Activated naive CD8-positive, alpha-beta T cell (primary cell): ENCODE data around the gene SUGP2.

Experiments
- H3K27ac Mint-ChIP-seq: one replicate; pipeline ENCODE4 v1.8.0; 2021; ENCODE audit warnings: mixed read lengths
- H3K27me3 Mint-ChIP-seq: one replicate; pipeline ENCODE4 v1.8.0; 2021; ENCODE audit warnings: mixed read lengths
- H3K36me3 Mint-ChIP-seq: one replicate; pipeline ENCODE4 v1.8.0; 2021; ENCODE audit warnings: mixed read lengths
- H3K4me1 Mint-ChIP-seq: one replicate; pipeline ENCODE4 v1.8.0; 2021; ENCODE audit warnings: low read depth, mixed read lengths
- H3K4me3 Mint-ChIP-seq: one replicate; pipeline ENCODE4 v1.8.0; 2021; ENCODE audit warnings: mild to moderate bottlenecking, mixed read lengths
- H3K9me3 Mint-ChIP-seq: one replicate; pipeline ENCODE4 v1.8.0; 2021; ENCODE audit warnings: low read depth, mixed read lengths

The SUGP2 gene

GRCh38 chr19:19033426-19034203, at the start of gene SUGP2, which contains the start of gene ARMC6:
Gene SUGP2, minus strand, starts transcription at chr19:19033517. Its CDS starts 2,446 bp downstream, at chr19:19031071.
Gene ARMC6, plus strand, starts transcription at chr19:19033603. Its CDS starts 607 bp downstream, at chr19:19034210.
- Mint-ChIP-seq H3K4me3 (peak within 1 kb of the TSS; percentile 95), H3K27me3 (no peaks in the 10 kb centered on the region), H3K36me3 (peaks cover 5% of the 10 kb centered on the region), H3K4me1 (peaks cover 36% of the 10 kb centered on the region), H3K9me3 (no peaks in the 10 kb centered on the region), H3K27ac (peak within 1 kb of the TSS; percentile 97)

GRCh38 chr19:19081642-19082151, 48.4 kb upstream of the SUGP2 start:
- H3K4me3 Mint-ChIP-seq: no peak overlapping the region
- H3K36me3 Mint-ChIP-seq: peaks cover 2% of the 10 kb centered on the region
- H3K27ac Mint-ChIP-seq: no peak overlapping the region

GRCh38 chr19:19079571-19079970, 46.3 kb upstream of the SUGP2 start:
- no peaks in the 10 kb centered on the region for H3K9me3 Mint-ChIP-seq
- no peak overlapping the region for H3K27ac Mint-ChIP-seq
- H3K4me3 Mint-ChIP-seq: no peak overlapping the region
- H3K4me1 Mint-ChIP-seq: peaks cover 4% of the 10 kb centered on the region
- no peaks in the 10 kb centered on the region for H3K27me3 Mint-ChIP-seq
- peaks cover 2% of the 10 kb centered on the region for H3K36me3 Mint-ChIP-seq

More at GRCh38 chr19:19081642-19082151, 48.4 kb upstream of the SUGP2 start:
- H3K27me3 Mint-ChIP-seq: no peaks in the 10 kb centered on the region
- H3K4me1 Mint-ChIP-seq: peaks cover 4% of the 10 kb centered on the region
- no peaks in the 10 kb centered on the region for H3K9me3 Mint-ChIP-seq

GRCh38 chr19:19078801-19079200, 45.5 kb upstream of the SUGP2 start:
- peaks cover 2% of the 10 kb centered on the region for H3K36me3 Mint-ChIP-seq
- peaks cover 7% of the 10 kb centered on the region for H3K4me1 Mint-ChIP-seq
- no peaks in the 10 kb centered on the region for H3K9me3 Mint-ChIP-seq
- H3K27ac Mint-ChIP-seq: no peak overlapping the region
- H3K4me3 Mint-ChIP-seq: no peak overlapping the region
- no peaks in the 10 kb centered on the region for H3K27me3 Mint-ChIP-seq

GRCh38 chr19:19077103-19077502, 43.8 kb upstream of the SUGP2 start:
- Mint-ChIP-seq H3K4me3 (no peak overlapping the region), H3K27me3 (no peaks in the 10 kb centered on the region), H3K27ac (no peak overlapping the region), H3K9me3 (no peaks in the 10 kb centered on the region), H3K4me1 (peaks cover 12% of the 10 kb centered on the region), H3K36me3 (peaks cover 2% of the 10 kb centered on the region)

- no peaks in the 10 kb centered on the region for H3K27me3 Mint-ChIP-seq
- H3K4me3 Mint-ChIP-seq: no peak overlapping the region
- no peak overlapping the region for H3K27ac Mint-ChIP-seq
- H3K4me1 Mint-ChIP-seq: peaks cover 12% of the 10 kb centered on the region
- H3K36me3 Mint-ChIP-seq: peaks cover 2% of the 10 kb centered on the region
- no peaks in the 10 kb centered on the region for H3K9me3 Mint-ChIP-seq
Measured at GRCh38 chr19:19076476-19076875, 43.2 kb upstream of the SUGP2 start.

- peaks cover 16% of the 10 kb centered on the region for H3K4me1 Mint-ChIP-seq
- no peaks in the 10 kb centered on the region for H3K9me3 Mint-ChIP-seq
- H3K36me3 Mint-ChIP-seq: peaks cover 2% of the 10 kb centered on the region
- H3K27ac Mint-ChIP-seq: no peak overlapping the region
- no peaks in the 10 kb centered on the region for H3K27me3 Mint-ChIP-seq
- H3K4me3 Mint-ChIP-seq: no peak overlapping the region
Measured at GRCh38 chr19:19075126-19075525, 41.8 kb upstream of the SUGP2 start.

- H3K4me3 Mint-ChIP-seq: no peak overlapping the region
- H3K36me3 Mint-ChIP-seq: peaks cover 2% of the 10 kb centered on the region
- peaks cover 18% of the 10 kb centered on the region for H3K4me1 Mint-ChIP-seq
- no peaks in the 10 kb centered on the region for H3K9me3 Mint-ChIP-seq
- no peak overlapping the region for H3K27ac Mint-ChIP-seq
- no peaks in the 10 kb centered on the region for H3K27me3 Mint-ChIP-seq
Measured at GRCh38 chr19:19074196-19074882, 41.0 kb upstream of the SUGP2 start.

GRCh38 chr19:19071897-19072296, 38.6 kb upstream of the SUGP2 start:
- H3K4me1 Mint-ChIP-seq: peaks cover 30% of the 10 kb centered on the region
- no peak overlapping the region for H3K27ac Mint-ChIP-seq
- no peaks in the 10 kb centered on the region for H3K9me3 Mint-ChIP-seq
- H3K4me3 Mint-ChIP-seq: no peak overlapping the region
- no peaks in the 10 kb centered on the region for H3K36me3 Mint-ChIP-seq
- H3K27me3 Mint-ChIP-seq: no peaks in the 10 kb centered on the region

- peaks cover 42% of the 10 kb centered on the region for H3K4me1 Mint-ChIP-seq
- no peaks in the 10 kb centered on the region for H3K9me3 Mint-ChIP-seq
- no peak overlapping the region for H3K4me3 Mint-ChIP-seq
- no peaks in the 10 kb centered on the region for H3K36me3 Mint-ChIP-seq
- H3K27me3 Mint-ChIP-seq: no peaks in the 10 kb centered on the region
- H3K27ac Mint-ChIP-seq: no peak overlapping the region
Measured at GRCh38 chr19:19068659-19069654, 35.6 kb upstream of the SUGP2 start.

- H3K9me3 Mint-ChIP-seq: no peaks in the 10 kb centered on the region
- peaks cover 47% of the 10 kb centered on the region for H3K4me1 Mint-ChIP-seq
- H3K4me3 Mint-ChIP-seq: no peak overlapping the region
- H3K36me3 Mint-ChIP-seq: no peaks in the 10 kb centered on the region
- peak overlapping the region; percentile 41 for H3K27ac Mint-ChIP-seq
- H3K27me3 Mint-ChIP-seq: no peaks in the 10 kb centered on the region
Measured at GRCh38 chr19:19067276-19068072, 34.2 kb upstream of the SUGP2 start.

- H3K4me1 Mint-ChIP-seq: peaks cover 49% of the 10 kb centered on the region
Measured at GRCh38 chr19:19064811-19065745, 31.8 kb upstream of the SUGP2 start.

More at GRCh38 chr19:19064811-19065745, 31.8 kb upstream of the SUGP2 start:
- H3K27me3 Mint-ChIP-seq: no peaks in the 10 kb centered on the region
- H3K9me3 Mint-ChIP-seq: no peaks in the 10 kb centered on the region
- peak overlapping the region; percentile 89 for H3K4me3 Mint-ChIP-seq
- no peaks in the 10 kb centered on the region for H3K36me3 Mint-ChIP-seq
- H3K27ac Mint-ChIP-seq: peak overlapping the region; percentile 51
